ENCODE data around the gene IGF1R. TPM values are rescaled to one million over a fixed set of nuclear protein-coding genes. Genes with fewer than 3 reads are reported as not detected.

The IGF1R gene
- total and polyA plus RNA-seq, 2 of the 13 experiments (the other 11 are each of a cell fraction or from before 2014, with no cell fraction given) = 15.9 to 18.4 TPM

- TF ChIP-seq MLLT10 (CRISPR knock-in tag; IDR thresholded peaks at IDR 0.05) (no peak), ZNF878 (CRISPR knock-in tag; IDR thresholded peaks at IDR 0.05) (peak; percentile 36; the same call in 1 of the 2 replicates), FOXA3 (CRISPR knock-in tag; IDR thresholded peaks at IDR 0.05) (peak; percentile 80), FOXP4 (CRISPR knock-in tag; IDR thresholded peaks at IDR 0.05) (peak; percentile 87), SYNCRIP (IDR thresholded peaks at IDR 0.05; ENCODE audit: insufficient read depth, low read depth, low read length) (no peak), ZNF550 (CRISPR knock-in tag; IDR thresholded peaks at IDR 0.05; ENCODE audit: borderline replicate concordance) (no peak), SUZ12 (IDR thresholded peaks at IDR 0.05; ENCODE audit: low read depth, low read length) (no peak), HOMEZ (CRISPR knock-in tag; IDR thresholded peaks at IDR 0.05; ENCODE audit: low read depth) (no peak), HOXA7 (CRISPR knock-in tag; IDR thresholded peaks at IDR 0.05) (no peak), FOSL2 (CRISPR knock-in tag; IDR thresholded peaks at IDR 0.05) (0 out of 2 replicates have a peak, but pooled peaks have one; percentile 14), GFI1 (CRISPR knock-in tag; IDR thresholded peaks at IDR 0.05; ENCODE audit: borderline replicate concordance) (peak; percentile 47; the same call in 1 of the 2 replicates), TARDBP (CRISPR knock-in tag; IDR thresholded peaks at IDR 0.05) (peak; percentile 46; the same call in 1 of the 2 replicates), ZNF614 (CRISPR knock-in tag; IDR thresholded peaks at IDR 0.05; ENCODE audit: borderline replicate concordance) (0 out of 2 replicates have a peak, but pooled peaks have one; percentile 23), ZNF740 (CRISPR knock-in tag; IDR thresholded peaks at IDR 0.05) (0 out of 2 replicates have a peak, but pooled peaks have one; percentile 40), RXRB (CRISPR knock-in tag; IDR thresholded peaks at IDR 0.05; ENCODE audit: borderline replicate concordance) (peak; percentile 46; the same call in 1 of the 2 replicates), RARA (CRISPR knock-in tag; IDR thresholded peaks at IDR 0.05) (peak; percentile 55), ZKSCAN1 (IDR thresholded peaks at IDR 0.05; ENCODE audit: low read length) (no peak), ZBTB7B (CRISPR knock-in tag; IDR thresholded peaks at IDR 0.05) (no peak), ZNF644 (CRISPR knock-in tag; IDR thresholded peaks at IDR 0.05; ENCODE audit: low read depth) (no peak)
- TF ChIP-seq, protein P1, sequence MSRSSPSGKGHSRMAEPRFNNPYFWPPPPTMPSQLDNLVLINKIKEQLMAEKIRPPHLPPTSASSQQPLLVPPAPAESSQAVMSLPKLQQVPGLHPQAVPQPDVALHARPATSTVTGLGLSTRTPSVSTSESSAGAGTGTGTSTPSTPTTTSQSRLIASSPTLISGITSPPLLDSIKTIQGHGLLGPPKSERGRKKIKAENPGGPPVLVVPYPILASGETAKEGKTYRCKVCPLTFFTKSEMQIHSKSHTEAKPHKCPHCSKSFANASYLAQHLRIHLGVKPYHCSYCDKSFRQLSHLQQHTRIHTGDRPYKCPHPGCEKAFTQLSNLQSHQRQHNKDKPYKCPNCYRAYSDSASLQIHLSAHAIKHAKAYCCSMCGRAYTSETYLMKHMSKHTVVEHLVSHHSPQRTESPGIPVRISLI (CRISPR knock-in tag; IDR thresholded peaks at IDR 0.05; ENCODE audit: borderline replicate concordance) = no peak
- TF ChIP-seq, protein P2, sequence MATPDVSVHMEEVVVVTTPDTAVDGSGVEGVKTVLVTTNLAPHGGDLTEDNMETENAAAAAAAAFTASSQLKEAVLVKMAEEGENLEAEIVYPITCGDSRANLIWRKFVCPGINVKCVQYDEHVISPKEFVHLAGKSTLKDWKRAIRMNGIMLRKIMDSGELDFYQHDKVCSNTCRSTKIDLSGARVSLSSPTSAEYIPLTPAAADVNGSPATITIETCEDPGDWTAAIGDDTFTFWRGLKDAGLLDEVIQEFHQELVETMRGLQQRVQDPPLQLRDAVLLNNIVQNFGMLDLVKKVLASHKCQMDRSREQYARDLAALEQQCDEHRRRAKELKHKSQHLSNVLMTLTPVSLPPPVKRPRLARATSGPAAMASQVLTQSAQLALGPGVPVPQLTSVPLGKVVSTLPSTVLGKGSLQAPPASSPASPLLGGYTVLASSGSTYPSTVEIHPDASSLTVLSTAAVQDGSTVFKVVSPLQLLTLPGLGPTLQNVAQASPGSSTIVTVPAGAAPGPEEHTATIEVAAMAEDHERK (CRISPR knock-in tag; IDR thresholded peaks at IDR 0.05; ENCODE audit: low read depth) = no peak
- TF ChIP-seq, protein P3, sequence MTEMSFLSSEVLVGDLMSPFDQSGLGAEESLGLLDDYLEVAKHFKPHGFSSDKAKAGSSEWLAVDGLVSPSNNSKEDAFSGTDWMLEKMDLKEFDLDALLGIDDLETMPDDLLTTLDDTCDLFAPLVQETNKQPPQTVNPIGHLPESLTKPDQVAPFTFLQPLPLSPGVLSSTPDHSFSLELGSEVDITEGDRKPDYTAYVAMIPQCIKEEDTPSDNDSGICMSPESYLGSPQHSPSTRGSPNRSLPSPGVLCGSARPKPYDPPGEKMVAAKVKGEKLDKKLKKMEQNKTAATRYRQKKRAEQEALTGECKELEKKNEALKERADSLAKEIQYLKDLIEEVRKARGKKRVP (CRISPR knock-in tag; IDR thresholded peaks at IDR 0.05) = 0 out of 4 replicates have a peak, but pooled peaks of 1 of the 2 experiments have one; percentile 20
Observed at GRCh38 chr15:98654790-98655360, 6.5 kb downstream of the IGF1R start (continued).
